Heart left ventricle (tissue), 13 donors: ENCODE measurements around the gene CLCN4.

Experiments used
- CTCF ChIP-seq, 12 donors: fragments of 200-600 bp; sonication (generic) in 4 of 12; IDR thresholded peaks; one replicate each; pipeline versions ENCODE4 v1.5.0 to v1.8.0; 2018 to 2022; ENCODE audit warnings: antibody characterized with exemption in 12 of 12, mild to moderate bottlenecking in 5 of 12
- POLR2A ChIP-seq, 2 donors: fragments of 450-650 bp; IDR thresholded peaks; one replicate each; pipeline ENCODE4 v1.6.1; 2017; ENCODE audit warnings: antibody characterized with exemption in 2 of 2, mild to moderate bottlenecking in 2 of 2, moderate library complexity in 2 of 2
- donor health status: ischemic (EF 13 %, LVEDD 7.1; RV severe dilation, severe dysfunction).
- donor health status: DM: no; HTN: yes; CAD: no.
- donor health status: DM: no; HTN: no; CAD: no.
- donor health status: ischemic (EF 25% LVEDD 6.9; RV normal size, moderate dysfunction).
- donor health status: ischemic (EF 25% LVEDD 5.7; RV mildly dilated, moderate dysfunction).
- donor health status: ischemic (EF 35%, LVEDD 5.7; RV mildly dilated, moderate dysfunction).
- donor health status: nonischemic (EF 11% LVEDD 7.7; RV severe dilation, severe dysfunction).
- donor health status: DM: yes; HTN: yes; CAD: no.
- donor health status: PGD.
- donor health status: ischemic (EF 29% LVEDD 5.4; RV normal size, mild dysfunction).
- donor health status: nonischemic (EF 23%, LVEDD 6.1; RV moderate dilation, normal function).

DNA sequence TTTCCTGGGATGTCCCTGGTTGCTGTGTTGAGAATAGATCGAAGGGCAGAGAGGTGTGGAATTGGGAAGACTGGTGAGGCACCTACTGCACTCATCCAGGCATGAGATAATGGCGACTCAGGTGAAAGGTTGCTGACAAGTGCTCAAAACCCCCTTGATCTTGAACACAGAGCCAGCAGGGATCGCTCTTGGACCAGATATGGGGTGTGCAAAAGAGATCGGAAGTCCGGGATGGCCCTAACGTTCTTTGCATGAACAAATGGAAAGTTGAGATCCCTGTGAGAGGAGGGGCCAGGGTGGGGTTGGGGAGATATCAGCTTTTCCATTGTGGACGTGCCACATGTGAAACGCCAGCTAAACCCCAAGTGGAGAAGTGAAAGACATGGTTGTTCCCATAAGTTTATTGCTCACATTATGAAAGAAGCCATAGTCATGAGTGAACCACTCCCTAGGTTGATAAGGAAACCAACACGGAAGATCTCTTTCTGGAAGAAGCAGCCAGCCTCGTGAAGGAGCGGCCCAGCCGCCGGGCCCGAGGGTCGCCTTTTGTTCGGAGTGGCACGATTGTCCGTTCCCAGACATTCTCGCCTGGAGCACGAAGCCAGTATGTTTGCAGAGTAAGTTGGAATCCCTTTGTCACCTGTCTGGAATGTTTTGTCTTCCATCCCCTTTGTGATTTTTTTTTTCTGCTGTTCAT is 22.6 kb upstream of the CLCN4 start:
- TF ChIP-seq CTCF (IDR thresholded peaks at IDR 0.05) (no peak), POLR2A (IDR thresholded peaks at IDR 0.05) (no peak)
